ENCODE measurements around the gene PSME3IP1. TPM values are rescaled to one million over a fixed set of nuclear protein-coding genes. Genes with fewer than 3 reads are reported as not detected.

Gene PSME3IP1
- total and polyA plus RNA-seq, 9 of the 15 experiments (the other 6 are each of a cell fraction or from before 2014, with no cell fraction given), result 63.8 to 187 (median 142) TPM

GRCh38 chr16:57143149-57143921, 42.5 kb downstream of the PSME3IP1 start:
- intact Hi-C loops (cut with micrococcal nuclease), result no loop called here
- CTCF ChIA-PET (ENCODE audit: low intra/inter-chr PET ratio), result no interaction called here

More at GRCh38 chr16:57143149-57143921, 42.5 kb downstream of the PSME3IP1 start:
- Histone ChIP-seq H3K36me3 (ENCODE audit: control insufficient read depth, insufficient read depth, low read length) (no peaks in the 10 kb centered on the region), H2AFZ (ENCODE audit: low read depth, low read length) (no peak overlapping the region), H3K9me3 (replicated peaks; ENCODE audit: control insufficient read depth, insufficient read depth, low read depth, low read length) (no peaks in the 10 kb centered on the region), H3K4me2 (ENCODE audit: insufficient read depth, low read length) (no peak overlapping the region), H3K9ac (ENCODE audit: insufficient read depth in 1 of 2, low read depth in 2 of 2, low read length in 2 of 2) (peak overlapping the region in 1 of 2 experiments; percentile 62; a peak in 2 of 4 replicates), H3K4me1 (replicated peaks in 1 of 2; ENCODE audit: control insufficient read depth in 2 of 2, insufficient read depth in 2 of 2, low read length in 2 of 2) (peaks cover 25 to 38% of the 10 kb centered on the region in 2 experiments), H3K27ac (ENCODE audit: extremely low read depth, low read depth, low read length) (no peak overlapping the region), H3K4me3 (no peak overlapping the region), H4K20me1 (replicated peaks; ENCODE audit: control insufficient read depth, insufficient read depth, low read length) (no peaks in the 10 kb centered on the region), H3K27me3 (ENCODE audit: control insufficient read depth in 2 of 2, insufficient read depth in 2 of 2, low read length in 2 of 2) (no peaks in the 10 kb centered on the region), H3K79me2 (ENCODE audit: control insufficient read depth, insufficient read depth, low read length) (no peaks in the 10 kb centered on the region), H3K9me1 (ENCODE audit: control insufficient read depth, insufficient read depth, low read length) (no peaks in the 10 kb centered on the region)
- FAIRE-seq (no peak), ATAC-seq (no peak), DNase-seq (ENCODE audit: extremely low read depth in 1 of 4, low spot score in 3 of 4) (no peak)
- WGBS (ENCODE audit: insufficient coverage, low coverage, missing lambda C conversion rate), result 61% methylated on average over 11 of the region's 14 CpGs
- no peak for TF ChIP-seq ZNF124 (CRISPR knock-in tag; IDR thresholded peaks at IDR 0.05)
- TF ChIP-seq NCOA2 (IDR thresholded peaks at IDR 0.05; ENCODE audit: partially characterized antibody in 2 of 2), result no peak
- no peak for TF ChIP-seq ZNF740 (CRISPR knock-in tag; IDR thresholded peaks at IDR 0.05)
- TF ChIP-seq ZNF740 (tag; IDR thresholded peaks at IDR 0.05), result no peak
- POLR2A ChIA-PET, result interaction anchor here (0.6 to 5.7 kb wide), 3 partner anchors 8 to 50 kb away, joined by 3 to 27 read pairs (median 3); no protein-coding TSS in a partner anchor
- no TSS peak for BruUV-seq (replicated peaks)
- in situ Hi-C loops (cut with MboI), result no loop called here

Measured in K562 (cell line).